SH-SY5Y (cell line): ENCODE measurements around the gene IL10RA.

Experiments used
- GATA2 ChIP-seq: IDR thresholded peaks from 2 replicates; pipeline ENCODE4 v1.6.1; 2011; ENCODE audit warnings: mild to moderate bottlenecking, low read depth, low read length
- GATA3 ChIP-seq: IDR thresholded peaks from 2 replicates; pipeline ENCODE4 v1.6.1; 2011; ENCODE audit warnings: low read depth, mild to moderate bottlenecking, low read length, moderate library complexity

Gene IL10RA

GRCh38 chr11:117997823-117998579, 11.8 kb downstream of the IL10RA start:
- TF ChIP-seq GATA3 (no peak), GATA2 (no peak)

GRCh38 chr11:117998664-117999353, 12.6 kb downstream of the IL10RA start:
- TF ChIP-seq GATA3: no peak

GRCh38 chr11:117999354-117999993, 13.3 kb downstream of the IL10RA start:
- TF ChIP-seq GATA2 (no peak), GATA3 (no peak)

- TF ChIP-seq GATA3 (no peak), GATA2 (no peak)
Measured at GRCh38 chr11:118000067-118000849, 14.1 kb downstream of the IL10RA start.

- TF ChIP-seq GATA2: no peak
- TF ChIP-seq GATA3: no peak
Measured at GRCh38 chr11:118000850-118001228, 14.6 kb downstream of the IL10RA start.

- TF ChIP-seq GATA2: no peak
Measured at GRCh38 chr11:118001494-118001971, 15.3 kb downstream of the IL10RA start.

GRCh38 chr11:118002010-118002540, 15.9 kb downstream of the IL10RA start:
- TF ChIP-seq GATA2 (no peak), GATA3 (no peak)

- no peak for TF ChIP-seq GATA2
- TF ChIP-seq GATA3: no peak
Measured at GRCh38 chr11:118002541-118003423, 16.6 kb downstream of the IL10RA start.

- TF ChIP-seq GATA3 (no peak), GATA2 (no peak)
Measured at GRCh38 chr11:118003456-118003855, 17.3 kb downstream of the IL10RA start.

GRCh38 chr11:118004543-118005223, 18.5 kb downstream of the IL10RA start:
- no peak for TF ChIP-seq GATA2
- TF ChIP-seq GATA3: no peak

GRCh38 chr11:118005224-118006152, 19.3 kb downstream of the IL10RA start:
- no peak for TF ChIP-seq GATA2
- TF ChIP-seq GATA3: no peak
